Gastroesophageal sphincter (tissue), 4 donors: ENCODE measurements around the gene APPL2. TPM values are rescaled to one million over a fixed set of nuclear protein-coding genes. Genes with fewer than 3 reads are reported as not detected.

ENCODE experiments used
- ATAC-seq: fragments of 150-250 bp; one replicate; pipeline ENCODE4 v1.9.1; 2016; ENCODE audit warnings: mild to moderate bottlenecking, moderate library complexity
- H3K27ac ChIP-seq, 4 donors: fragments of 200-600 bp; sonication (generic) in 3 of 4; 1 replicate in 3 of 4; 2 replicates in 1 of 4; pipeline ENCODE4 v1.5.1; 2016 to 2019
- H3K27me3 ChIP-seq: fragments of 200-600 bp; sonication (generic); one replicate; pipeline ENCODE4 v1.5.1; 2019
- H3K36me3 ChIP-seq, 2 donors: fragments of 200-600 bp; sonication (generic); one replicate each; pipeline ENCODE4 v1.5.1; 2019; ENCODE audit warnings: control low read depth in 1 of 2
- H3K4me1 ChIP-seq, 3 donors: fragments of 200-600 bp; sonication (generic); 1 replicate in 2 of 3; 2 replicates in 1 of 3; pipeline ENCODE4 v1.5.1; 2016 to 2019; ENCODE audit warnings: control low read depth in 2 of 3
- H3K4me3 ChIP-seq, 2 donors: fragments of 200-600 bp; sonication (generic); one replicate each; pipeline ENCODE4 v1.5.1; 2019; ENCODE audit warnings: mild to moderate bottlenecking in 1 of 2, moderate library complexity in 1 of 2
- H3K9me3 ChIP-seq, 3 donors: fragments of 200-600 bp; sonication (generic); one replicate each; pipeline ENCODE4 v1.5.1; 2017 to 2019; ENCODE audit warnings: control low read depth in 2 of 3
- CTCF ChIP-seq, 4 experiments: fragments of 200-600 bp in 2 of 4; fragments of 450-650 bp in 2 of 4; sonication (generic) in 1 of 4; IDR thresholded peaks; one replicate each; pipeline ENCODE4 v1.5.1; 2017 to 2019; ENCODE audit warnings: antibody characterized with exemption in 4 of 4, mild to moderate bottlenecking in 2 of 4, moderate library complexity in 2 of 4
- EP300 ChIP-seq: sonication (generic); formaldehyde crosslinking; IDR thresholded peaks from one replicate; pipeline ENCODE4 v1.6.1; 2017; ENCODE audit warnings: antibody characterized with exemption, mild to moderate bottlenecking
- POLR2A ChIP-seq, 2 donors: fragments of 450-650 bp; IDR thresholded peaks; one replicate each; pipeline ENCODE4 v1.6.1; 2017; ENCODE audit warnings: antibody characterized with exemption in 2 of 2, mild to moderate bottlenecking in 2 of 2, moderate library complexity in 1 of 2
- POLR2AphosphoS5 ChIP-seq: sonication (generic); formaldehyde crosslinking; IDR thresholded peaks from one replicate; pipeline ENCODE4 v1.6.1; 2017; ENCODE audit warnings: antibody characterized with exemption
- WGBS, 2 donors: methylation state at CpG; one replicate each; pipeline ENCODE4 v1.1.5; 2018; ENCODE audit warnings: low coverage in 1 of 2; 5-methylcytosine and 5-hydroxymethylcytosine counted together
- total RNA-seq, 4 donors: library from RNA; depleted of rRNA; stranded (reverse); fragments of >200 nt; gene quantifications; one replicate each; pipeline ENCODE4 v1.1.0, GENCODE V29; 2016

The APPL2 gene
- total RNA-seq, 4 donors from 2014 or later = 17.0 to 32.4 (median 23.4) TPM

- no peak for ATAC-seq
- Histone ChIP-seq H3K4me1 (no peaks in the 10 kb centered on the region), H3K9me3 (no peaks in the 10 kb centered on the region), H3K36me3 (no peaks in the 10 kb centered on the region), H3K4me3 (no peak overlapping the region), H3K27me3 (no peaks in the 10 kb centered on the region), H3K27ac (no peak overlapping the region)
- WGBS, 2 donors = 50 to 59% methylated on average over 2 of the region's 2 CpGs
- TF ChIP-seq CTCF (IDR thresholded peaks at IDR 0.05) (no peak), EP300 (no peak), POLR2A (IDR thresholded peaks at IDR 0.05) (no peak)
These were observed 37.6 kb upstream of the APPL2 start for GRCh38 chr12:105273601-105274000.

- TF ChIP-seq POLR2AphosphoS5 (no peak), POLR2A (IDR thresholded peaks at IDR 0.05) (no peak), CTCF (IDR thresholded peaks at IDR 0.05) (no peak), EP300 (no peak)
- H3K4me1 ChIP-seq = no peaks in the 10 kb centered on the region
- ATAC-seq = no peak
- H3K36me3 ChIP-seq = no peaks in the 10 kb centered on the region
- no peaks in the 10 kb centered on the region for H3K27me3 ChIP-seq
- no peak overlapping the region for H3K27ac ChIP-seq
- 72 to 84% methylated on average over 2 to 4 of the region's 4 CpGs for WGBS, 2 donors
- H3K4me3 ChIP-seq = no peak overlapping the region
- no peaks in the 10 kb centered on the region for H3K9me3 ChIP-seq
These were observed 36.9 kb upstream of the APPL2 start for GRCh38 chr12:105272814-105273416.

GRCh38 chr12:105272152-105272551, 36.2 kb upstream of the APPL2 start:
- H3K27me3 ChIP-seq = no peaks in the 10 kb centered on the region
- no peak overlapping the region for H3K27ac ChIP-seq
- H3K4me3 ChIP-seq = no peak overlapping the region
- no peaks in the 10 kb centered on the region for H3K36me3 ChIP-seq
- ATAC-seq = no peak
- 66 to 75% methylated on average over 3 of the region's 3 CpGs for WGBS, 2 donors
- no peaks in the 10 kb centered on the region for H3K9me3 ChIP-seq
- H3K4me1 ChIP-seq = no peaks in the 10 kb centered on the region
- TF ChIP-seq POLR2A (IDR thresholded peaks at IDR 0.05) (no peak), EP300 (no peak), POLR2AphosphoS5 (no peak), CTCF (IDR thresholded peaks at IDR 0.05) (no peak)

- no peak overlapping the region for H3K4me3 ChIP-seq
- no peak overlapping the region for H3K27ac ChIP-seq
- no peaks in the 10 kb centered on the region for H3K9me3 ChIP-seq
- TF ChIP-seq POLR2AphosphoS5 (no peak), EP300 (no peak), POLR2A (IDR thresholded peaks at IDR 0.05) (no peak), CTCF (IDR thresholded peaks at IDR 0.05) (no peak)
- no peaks in the 10 kb centered on the region for H3K27me3 ChIP-seq
- H3K36me3 ChIP-seq = no peaks in the 10 kb centered on the region
- WGBS, 2 donors = 22 to 63% methylated on average over 1 of the region's 1 CpG
- no peaks in the 10 kb centered on the region for H3K4me1 ChIP-seq
- no peak for ATAC-seq
These were observed 35.4 kb upstream of the APPL2 start for GRCh38 chr12:105271364-105271763.

GRCh38 chr12:105270671-105271255, 34.8 kb upstream of the APPL2 start:
- no peak for ATAC-seq
- H3K4me1 ChIP-seq = no peaks in the 10 kb centered on the region
- WGBS, 2 donors = 45 to 64% methylated on average over 4 of the region's 4 CpGs
- no peak overlapping the region for H3K4me3 ChIP-seq
- H3K9me3 ChIP-seq = no peaks in the 10 kb centered on the region
- no peaks in the 10 kb centered on the region for H3K36me3 ChIP-seq
- TF ChIP-seq POLR2AphosphoS5 (no peak), CTCF (IDR thresholded peaks at IDR 0.05) (no peak), EP300 (no peak), POLR2A (IDR thresholded peaks at IDR 0.05) (no peak)
- H3K27me3 ChIP-seq = no peaks in the 10 kb centered on the region
- H3K27ac ChIP-seq = no peak overlapping the region
